K562 (cell line): ENCODE results near the gene PPP4R1. TPM values are rescaled to one million over a fixed set of nuclear protein-coding genes. Genes with fewer than 3 reads are reported as not detected.

Experiments used
- ATAC-seq: fragments of 200-7000 bp; cut with Tn5 transposase; 3 replicates; pipeline ENCODE4 v1.9.1; 2020; ENCODE audit warnings: moderate library complexity
- BruUV-seq: library from RNA; stranded (reverse); fragments of 400-500 nt; replicated peaks from 2 replicates; lab custom pipeline; 2021; lab: Mats Ljungman, UMichigan
- CTCF ChIA-PET: fragments of 300-600 bp; formaldehyde crosslinking; extraction: SDS; loops from one replicate; lab custom pipeline; 2021; ENCODE audit warnings: low intra/inter-chr PET ratio; lab: Yijun Ruan, JAX
- POLR2A ChIA-PET: fragments of 300-600, 350-650 bp; sonication (Branson Sonifier 250); formaldehyde crosslinking; extraction: SDS; loops from one replicate; lab custom pipeline; 2021; ENCODE audit warnings: antibody characterized with exemption, inconsistent platforms; lab: Yijun Ruan, JAX
- DNase-seq, 4 experiments: peaks; one replicate each; pipeline versions ENCODE4 v3.0.0 to v3.0.0-alpha.2; 2011 to 2018; ENCODE audit warnings: low spot score in 3 of 4, mixed read lengths in 3 of 4; ENCODE audit errors: extremely low read depth in 1 of 4
- FAIRE-seq: peaks from 2 replicates; lab custom pipeline; 2011; peaks lifted over from hg19 to GRCh38; lab: Jason Lieb, UNC
- H2AFZ ChIP-seq: 2 replicates; pipeline ENCODE4 v1.6.0; 2011; ENCODE audit warnings: low read depth, low read length, control low read depth, inconsistent platforms
- H3K27ac ChIP-seq: fragments of 200-600 bp; 3 replicates; pipeline ENCODE4 v1.8.0; 2011; ENCODE audit warnings: low read depth, mild to moderate bottlenecking, control low read depth, inconsistent platforms, low read length, moderate library complexity, mixed read lengths; ENCODE audit errors: extremely low read depth
- H3K27me3 ChIP-seq, 2 experiments: fragments of 300-600 bp in 1 of 2; 2 replicates in 1 of 2; 3 replicates in 1 of 2; pipeline versions ENCODE4 v1.6.0 to v1.8.0; 2011; ENCODE audit warnings: inconsistent platforms in 2 of 2, low read length in 2 of 2, mild to moderate bottlenecking in 1 of 2, mixed read lengths in 1 of 2, moderate library complexity in 1 of 2; ENCODE audit not compliant: control insufficient read depth in 2 of 2, insufficient read depth in 2 of 2
- H3K36me3 ChIP-seq: fragments of 300-600 bp; 3 replicates; pipeline ENCODE4 v1.8.0; 2011; ENCODE audit warnings: mild to moderate bottlenecking, low read length, inconsistent platforms; ENCODE audit not compliant: control insufficient read depth, insufficient read depth
- H3K4me1 ChIP-seq, 2 experiments: fragments of 200-600 bp in 1 of 2; replicated peaks in 1 of 2; 2 replicates in 1 of 2; 3 replicates in 1 of 2; pipeline versions ENCODE4 v1.5.1 to v1.8.0; 2011; ENCODE audit warnings: inconsistent platforms in 2 of 2, low read length in 2 of 2, mild to moderate bottlenecking in 1 of 2, mixed read lengths in 1 of 2, moderate library complexity in 1 of 2; ENCODE audit not compliant: control insufficient read depth in 2 of 2, insufficient read depth in 2 of 2
- H3K4me2 ChIP-seq: 2 replicates; pipeline ENCODE4 v1.6.1; 2011; ENCODE audit warnings: low read length, control low read depth, inconsistent platforms, mixed read lengths; ENCODE audit not compliant: insufficient read depth
- H3K4me3 ChIP-seq: fragments of 200-600 bp; sonication (generic), shearing (Covaris generic); 2 replicates; pipeline ENCODE4 v1.5.1; 2016; ENCODE audit warnings: control low read depth, inconsistent platforms
- H3K79me2 ChIP-seq: fragments of 200-600 bp; 3 replicates; pipeline ENCODE4 v1.8.0; 2011; ENCODE audit warnings: low read length, inconsistent platforms; ENCODE audit not compliant: control insufficient read depth, insufficient read depth
- H3K9ac ChIP-seq, 2 experiments: 2 replicates each; pipeline versions ENCODE4 v1.6.0 to v1.6.1; 2011; ENCODE audit warnings: low read depth in 2 of 2, low read length in 2 of 2, control low read depth in 1 of 2, inconsistent platforms in 1 of 2, mild to moderate bottlenecking in 1 of 2, mixed read lengths in 1 of 2; ENCODE audit not compliant: insufficient read depth in 1 of 2
- H3K9me1 ChIP-seq: one replicate; pipeline ENCODE4 v1.6.0; 2011; ENCODE audit warnings: inconsistent platforms, mild to moderate bottlenecking, low read length, moderate library complexity; ENCODE audit not compliant: control insufficient read depth, insufficient read depth
- H3K9me3 ChIP-seq: replicated peaks from 2 replicates; pipeline ENCODE4 v1.5.1; 2011; ENCODE audit warnings: low read depth, low read length, inconsistent platforms; ENCODE audit not compliant: control insufficient read depth, insufficient read depth
- H4K20me1 ChIP-seq: replicated peaks from 2 replicates; pipeline ENCODE4 v1.6.1; 2011; ENCODE audit warnings: low read length, inconsistent platforms, mixed read lengths; ENCODE audit not compliant: control insufficient read depth, insufficient read depth
- CHD1 ChIP-seq: fragments of 200-600 bp; sonication (generic); IDR thresholded peaks from one replicate; pipeline ENCODE4 v1.6.1; 2012; ENCODE audit warnings: mild to moderate bottlenecking, moderate library complexity, low read length, inconsistent platforms
- ESRRB ChIP-seq: fragments of 250-450 bp; sonication (Bioruptor Pico); IDR thresholded peaks from 2 replicates; pipeline ENCODE4 v1.5.0; 2020; ENCODE audit warnings: mild to moderate bottlenecking, moderate library complexity, borderline replicate concordance
- NR0B1 ChIP-seq: fragments of 450-650 bp; IDR thresholded peaks from one replicate; pipeline ENCODE4 v1.6.1; 2018; ENCODE audit warnings: mild to moderate bottlenecking, moderate library complexity; ENCODE audit not compliant: partially characterized antibody
- PCBP2 ChIP-seq: fragments of 200-400 bp; formaldehyde crosslinking; IDR thresholded peaks from 2 replicates; pipeline ENCODE4 v1.6.1; 2018; ENCODE audit warnings: low read length, low read depth, mild to moderate bottlenecking, moderate library complexity; ENCODE audit not compliant: poor library complexity, severe bottlenecking
- RFX7 ChIP-seq: fragments of 250-450 bp; sonication (Bioruptor Pico); IDR thresholded peaks from 2 replicates; pipeline ENCODE4 v1.5.1; 2021; ENCODE audit warnings: mild to moderate bottlenecking
- TCF7 ChIP-seq: sonication (generic); IDR thresholded peaks from 2 replicates; pipeline ENCODE4 v1.6.1; 2016; ENCODE audit warnings: antibody characterized with exemption, borderline replicate concordance
- ZFP91 ChIP-seq: sonication (generic); formaldehyde crosslinking; IDR thresholded peaks from 2 replicates; pipeline ENCODE4 v1.8.0; 2022; ENCODE audit warnings: mild to moderate bottlenecking, missing genetic modification reagents
- ZNF311 ChIP-seq: fragments of 250-450 bp; sonication (Bioruptor Pico); IDR thresholded peaks from 2 replicates; pipeline ENCODE4 v1.4.0; 2020; ENCODE audit warnings: mild to moderate bottlenecking, moderate library complexity
- ZNF318 ChIP-seq, 2 experiments: fragments of 450-650 bp; IDR thresholded peaks; 2 replicates each; pipeline ENCODE4 v1.6.1; 2016; ENCODE audit warnings: mild to moderate bottlenecking in 2 of 2, borderline replicate concordance in 1 of 2, low read depth in 1 of 2, moderate library complexity in 1 of 2
- ZNF551 ChIP-seq: fragments of 250-450 bp; sonication (Bioruptor Pico); IDR thresholded peaks from 2 replicates; pipeline ENCODE4 v1.5.0; 2021; ENCODE audit warnings: mild to moderate bottlenecking, moderate library complexity
- ZNF668 ChIP-seq: fragments of 250-450 bp; sonication (Bioruptor Pico); IDR thresholded peaks from 2 replicates; pipeline ENCODE4 v1.8.0; 2022; ENCODE audit warnings: mild to moderate bottlenecking, inconsistent platforms
- WGBS: fragments of 100-300 bp; shearing (Covaris generic); methylation state at CpG from one replicate; pipeline ENCODE4 v1.1.6; 2016; ENCODE audit warnings: low coverage, mixed read lengths; ENCODE audit not compliant: insufficient coverage; ENCODE audit errors: missing lambda C conversion rate; 5-methylcytosine and 5-hydroxymethylcytosine counted together
- in situ Hi-C: fragments of 300-500 bp; cut with MboI; formaldehyde crosslinking; loops from 4 replicates; pipeline ENCODE4 v1.15.0; 2018; ENCODE audit warnings: inconsistent platforms, mixed read lengths
- intact Hi-C: fragments of 100-400 bp; cut with micrococcal nuclease; formaldehyde crosslinking; loops from 2 replicates; pipeline ENCODE4 v1.14.2; 2022
- polyA plus RNA-seq, 8 experiments: library from polyadenylated mRNA; depleted of rRNA in 4 of 8; stranded (reverse) in 5 of 8; unstranded in 3 of 8; fragments of >200 nt; fragmentation: Nextera tagmentation in 2 of 8; fragmentation: Illumina TruSeq in 1 of 8; extraction: Ambion mirVana in 2 of 8; extraction: Trizol in 1 of 8; gene quantifications; 2 replicates each; pipeline versions ENCODE4 v1.2.1 to v1.2.3, GENCODE V29; 2011 to 2014; ENCODE audit warnings: inconsistent platforms in 1 of 8, missing spikeins in 1 of 8
- total RNA-seq, 7 experiments: library from RNA; depleted of rRNA in 6 of 7; stranded (reverse); fragments of >200 nt in 6 of 7; fragmentation: Illumina TruSeq in 2 of 7; extraction: Trizol in 2 of 7; gene quantifications; 2 replicates each; pipeline versions ENCODE4 v1.2.1 to v1.2.3, GENCODE V29; 2011 to 2021; ENCODE audit warnings: low replicate concordance in 1 of 7

Gene PPP4R1
- total and polyA plus RNA-seq, 9 of the 15 experiments (the other 6 are each of a cell fraction or from before 2014, with no cell fraction given): 23.5 to 136 (median 84.5) TPM

GRCh38 chr18:9513971-9514512 lies 100.3 kb downstream of the PPP4R1 start:
- Histone ChIP-seq H3K9me3 (no peaks in the 10 kb centered on the region), H3K27me3 (no peaks in the 10 kb centered on the region), H3K9me1 (no peaks in the 10 kb centered on the region), H3K4me3 (no peak overlapping the region), H4K20me1 (no peaks in the 10 kb centered on the region), H2AFZ (no peak overlapping the region), H3K36me3 (peaks cover 49% of the 10 kb centered on the region), H3K4me2 (no peak overlapping the region), H3K9ac (no peak overlapping the region), H3K27ac (no peak overlapping the region), H3K79me2 (peaks cover 34% of the 10 kb centered on the region), H3K4me1 (no peaks in the 10 kb centered on the region)
- in situ Hi-C loops: loop anchor here (25.0 kb wide), 1 partner anchor 852 kb away; no protein-coding TSS in a partner anchor
- POLR2A ChIA-PET: interaction anchor here (0.7 to 1.0 kb wide), 3 partner anchors 9 to 30 kb away, joined by 3 to 6 read pairs (median 4); no protein-coding TSS in a partner anchor
- intact Hi-C loops: loop anchor here (10.0 kb wide), 1 partner anchor 369 kb away; no protein-coding TSS in a partner anchor
- DNase-seq (no peak), ATAC-seq (no peak), FAIRE-seq (no peak)
- CTCF ChIA-PET: no interaction called here
- WGBS: 91% methylated on average over 6 of the region's 6 CpGs
- no TSS peak for BruUV-seq
- TF ChIP-seq ESRRB (CRISPR knock-in tag) (no peak), ZFP91 (CRISPR knock-in tag) (no peak), ZNF311 (CRISPR knock-in tag) (no peak), ZNF318 (IDR thresholded peaks at IDR 0.05; ENCODE audit: borderline replicate concordance in 1 of 2, low read depth in 1 of 2) (no peak), ZNF551 (CRISPR knock-in tag) (no peak), NR0B1 (no peak), RFX7 (CRISPR knock-in tag) (no peak), PCBP2 (no peak), ZNF668 (CRISPR knock-in tag) (no peak), CHD1 (no peak), TCF7 (no peak)
